Pancreas (tissue), 10 donors: Measurements from ENCODE around the gene DGKD. TPM values are rescaled to one million over a fixed set of nuclear protein-coding genes. Genes with fewer than 3 reads are reported as not detected.
"Not testable (repeated sequence)": the region's sequence is repeated elsewhere in the genome, so short reads cannot be mapped to it uniquely, and the experiment has no call there.

Experiments
- ATAC-seq, 4 donors: fragments of 200-7000 bp; cut with Tn5 transposase; one replicate each; pipeline versions ENCODE4 v1.8.0 to v1.9.1; 2020; ENCODE audit warnings: mild to moderate bottlenecking in 4 of 4, moderate library complexity in 4 of 4
- DNase-seq, 6 donors: peaks; one replicate each; pipeline ENCODE4 v3.0.0-alpha.2; 2020
- FAIRE-seq: peaks from 2 replicates; lab custom pipeline; 2012; peaks lifted over from hg19 to GRCh38; lab: Jason Lieb, UNC
- H3K27ac ChIP-seq, 4 donors: fragments of 200-600 bp; sonication (generic); 1 replicate in 3 of 4; 2 replicates in 1 of 4; pipeline versions ENCODE4 v1.5.0 to v1.8.0; 2020
- H3K27me3 ChIP-seq, 4 donors: fragments of 200-600 bp; one replicate each; pipeline ENCODE4 v1.8.0; 2021
- H3K36me3 ChIP-seq, 3 donors: fragments of 200-600 bp; sonication (generic) in 1 of 3; one replicate each; pipeline versions ENCODE4 v1.5.0 to v1.8.0; 2020 to 2021
- H3K4me1 ChIP-seq, 3 donors: fragments of 200-600 bp; one replicate each; pipeline ENCODE4 v1.8.0; 2021
- H3K4me3 ChIP-seq, 4 donors: fragments of 200-600 bp; sonication (generic) in 2 of 4; one replicate each; pipeline versions ENCODE4 v1.5.0 to v1.8.0; 2020 to 2021
- H3K9me3 ChIP-seq, 4 donors: fragments of 200-600 bp; one replicate each; pipeline ENCODE4 v1.8.0; 2021
- WGBS, 2 donors: extraction: QIAGEN DNeasy Blood & Tissue Kit; methylation state at CpG; one replicate each; pipeline ENCODE4 v1.1.7; 2013; 5-methylcytosine and 5-hydroxymethylcytosine counted together
- intact Hi-C, 3 donors: fragments of 100-400 bp; cut with DNase I; formaldehyde crosslinking; loops; one replicate each; pipeline versions ENCODE4 v1.11.1 to v1.14.2; 2022
- polyA plus RNA-seq, 2 donors: library from polyadenylated mRNA; stranded (reverse); fragments of 200-250 nt; gene quantifications; one replicate each; pipeline ENCODE4 v1.2.3, GENCODE V29; 2013
- total RNA-seq, 6 donors: library from RNA; stranded (reverse); fragmentation: NEBNext Ultra II Directional in 4 of 6; extraction: Animal tissue kit (Norgen Biotek cat#: 25700) in 4 of 6; gene quantifications; one replicate each; pipeline versions ENCODE4 v1.2.1 to v1.2.4, GENCODE V29; 2021 to 2023
- TF ChIP-seq, protein P1 (sequence below), 4 donors: fragments of 200-600 bp; sonication (generic) in 3 of 4; IDR thresholded peaks; one replicate each; pipeline versions ENCODE4 v1.5.0 to v1.8.0; 2021; ENCODE audit warnings: antibody characterized with exemption in 4 of 4
- donor health status: healthy with polysubstance abuse.
- donor health status: DM: no; HTN: no; CAD: no; lungs with moderate emphysema.
- donor health status: DM: no; HTN: no; CAD: no.
- donor health status: control.
- donor health status: control.
- donor health status: Bipolar disorder and iron deficiency.
- donor health status: DM: yes; HTN: yes; CAD: no.
- donor health status: DM: no; HTN: no; CAD: no.
- donor health status: DM: no; HTN: no; CAD: no.
- donor health status: DM: yes; HTN: yes; CAD: no.

The DGKD gene
- total and polyA plus RNA-seq, 8 donors: 6.7 to 16.3 (median 8.9) TPM

DNA sequence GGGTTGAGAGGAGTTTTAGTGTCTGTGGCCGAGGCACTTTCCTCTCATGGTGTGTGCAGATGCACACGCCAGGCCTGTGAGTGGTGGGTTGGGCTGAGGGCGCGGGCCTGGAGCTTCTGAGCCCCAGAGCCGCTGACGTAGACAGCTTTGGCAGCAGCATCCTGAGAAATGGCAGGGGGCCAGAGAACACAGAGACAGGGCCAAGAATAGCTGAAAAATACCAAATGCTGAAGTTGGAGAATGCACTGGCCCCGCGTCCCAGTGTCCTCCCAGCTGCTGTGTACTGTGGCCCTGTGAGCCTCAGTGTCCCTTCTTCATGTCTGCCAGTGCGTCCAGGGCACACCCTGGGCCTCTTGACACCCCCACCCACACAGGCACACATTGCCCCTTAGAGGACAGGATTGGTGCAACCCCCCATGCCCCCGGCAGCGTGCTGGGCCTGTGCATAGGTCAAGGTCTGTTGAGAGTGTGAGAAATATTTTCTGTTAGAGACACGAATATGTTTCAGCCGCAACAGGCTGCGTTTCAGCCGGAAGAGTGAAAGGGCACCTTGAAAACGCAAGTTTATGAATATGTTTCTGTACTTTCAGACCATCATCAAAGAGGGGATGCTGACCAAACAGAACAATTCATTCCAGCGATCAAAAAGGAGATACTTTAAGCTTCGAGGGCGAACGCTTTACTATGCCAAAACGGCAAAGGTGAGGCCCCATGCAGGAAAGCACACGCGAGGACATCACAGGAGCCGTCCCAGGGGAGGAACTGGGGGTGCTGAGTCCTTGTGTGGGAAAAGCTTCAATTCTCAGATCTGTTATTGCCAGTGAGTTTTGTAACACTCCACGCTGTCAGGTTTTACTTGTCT, 33.6 kb downstream of the DGKD start:
- peak; percentile 13 for FAIRE-seq
- Histone ChIP-seq H3K27ac (no peak overlapping the region), H3K9me3 (no peaks in the 10 kb centered on the region), H3K36me3 (no peaks in the 10 kb centered on the region), H3K4me1 (peaks cover 6 to 8% (median 7%) of the 10 kb centered on the region in 3 donors), H3K27me3 (no peaks in the 10 kb centered on the region), H3K4me3 (no peak overlapping the region)
- 27 to 32% methylated on average over 25 of the region's 25 CpGs for WGBS, 2 donors
- TF ChIP-seq, protein P1, sequence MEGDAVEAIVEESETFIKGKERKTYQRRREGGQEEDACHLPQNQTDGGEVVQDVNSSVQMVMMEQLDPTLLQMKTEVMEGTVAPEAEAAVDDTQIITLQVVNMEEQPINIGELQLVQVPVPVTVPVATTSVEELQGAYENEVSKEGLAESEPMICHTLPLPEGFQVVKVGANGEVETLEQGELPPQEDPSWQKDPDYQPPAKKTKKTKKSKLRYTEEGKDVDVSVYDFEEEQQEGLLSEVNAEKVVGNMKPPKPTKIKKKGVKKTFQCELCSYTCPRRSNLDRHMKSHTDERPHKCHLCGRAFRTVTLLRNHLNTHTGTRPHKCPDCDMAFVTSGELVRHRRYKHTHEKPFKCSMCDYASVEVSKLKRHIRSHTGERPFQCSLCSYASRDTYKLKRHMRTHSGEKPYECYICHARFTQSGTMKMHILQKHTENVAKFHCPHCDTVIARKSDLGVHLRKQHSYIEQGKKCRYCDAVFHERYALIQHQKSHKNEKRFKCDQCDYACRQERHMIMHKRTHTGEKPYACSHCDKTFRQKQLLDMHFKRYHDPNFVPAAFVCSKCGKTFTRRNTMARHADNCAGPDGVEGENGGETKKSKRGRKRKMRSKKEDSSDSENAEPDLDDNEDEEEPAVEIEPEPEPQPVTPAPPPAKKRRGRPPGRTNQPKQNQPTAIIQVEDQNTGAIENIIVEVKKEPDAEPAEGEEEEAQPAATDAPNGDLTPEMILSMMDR (IDR thresholded peaks at IDR 0.05): no peak
- intact Hi-C loops: no loop called here
- peak; percentile 74 to 92 (median 85) for DNase-seq
- peak; percentile 89 to 96 (median 91) for ATAC-seq

DNA sequence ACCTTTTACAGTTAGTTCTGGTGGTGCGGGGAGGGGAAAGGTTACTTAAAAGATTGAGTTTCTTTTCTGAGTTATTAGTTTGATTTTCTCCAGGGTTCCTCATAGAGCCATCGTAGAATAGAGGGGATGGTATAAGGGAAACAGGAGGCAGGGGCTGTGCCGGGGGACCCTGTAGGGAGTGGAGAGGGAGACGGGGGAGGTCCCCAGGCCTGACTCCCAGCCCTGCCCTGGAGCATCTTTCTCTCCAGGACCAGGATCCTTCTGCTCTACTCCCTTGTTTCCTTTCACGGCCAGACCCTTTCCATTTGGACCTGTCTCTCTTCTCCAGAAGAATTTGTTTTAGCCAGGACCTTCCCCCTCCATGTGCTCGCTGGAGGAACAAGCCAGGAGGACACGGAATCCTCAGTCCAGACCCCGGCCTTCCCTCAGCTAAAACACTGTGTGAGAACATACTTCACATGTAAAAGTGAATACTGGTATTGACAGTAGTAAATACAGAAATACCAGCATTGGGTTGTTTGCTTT, 35.4 kb downstream of the DGKD start:
- FAIRE-seq (no peak), ATAC-seq (no peak), DNase-seq (no peak)
- intact Hi-C loops: no loop called here
- WGBS, 2 donors: 94 to 98% methylated on average over 8 of the region's 8 CpGs
- H3K4me1 ChIP-seq: peaks cover 6 to 8% (median 7%) of the 10 kb centered on the region in 3 donors
- H3K9me3 ChIP-seq: no peaks in the 10 kb centered on the region
- H3K27ac ChIP-seq: no peak overlapping the region
- H3K36me3 ChIP-seq: no peaks in the 10 kb centered on the region
- H3K4me3 ChIP-seq: no peak overlapping the region
- TF ChIP-seq, protein P1 (IDR thresholded peaks at IDR 0.05): no peak
- no peaks in the 10 kb centered on the region for H3K27me3 ChIP-seq

DNA sequence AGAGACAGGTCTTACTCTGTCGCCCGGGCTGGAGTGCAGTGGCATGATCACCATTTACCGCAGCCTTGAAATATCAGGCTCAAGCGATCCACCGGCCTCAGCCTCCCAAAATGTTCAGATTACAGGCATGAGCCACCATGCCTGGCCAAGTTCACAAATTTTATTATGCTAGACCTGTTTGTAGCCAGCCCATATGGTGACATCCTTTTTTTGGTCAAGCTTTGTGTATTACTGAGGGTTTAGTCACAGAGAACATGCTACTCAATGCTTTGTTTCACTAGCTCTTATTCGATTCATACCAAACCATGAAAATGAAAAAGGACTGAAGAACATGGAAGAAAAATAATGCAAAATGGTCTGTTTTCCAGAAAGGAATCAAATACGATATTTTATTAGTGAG, 41.4 kb downstream of the DGKD start:
- no peaks in the 10 kb centered on the region for H3K4me1 ChIP-seq
- no peaks in the 10 kb centered on the region for H3K9me3 ChIP-seq
- WGBS, 2 donors: 89 to 97% methylated on average over 7 of the region's 7 CpGs
- FAIRE-seq (no peak), DNase-seq (no peak), ATAC-seq (no peak)
- no peak overlapping the region for H3K4me3 ChIP-seq
- intact Hi-C loops: no loop called here
- H3K27me3 ChIP-seq: no peaks in the 10 kb centered on the region
- TF ChIP-seq, protein P1 (IDR thresholded peaks at IDR 0.05): no peak
- H3K36me3 ChIP-seq: no peaks in the 10 kb centered on the region
- H3K27ac ChIP-seq: no peak overlapping the region

DNA sequence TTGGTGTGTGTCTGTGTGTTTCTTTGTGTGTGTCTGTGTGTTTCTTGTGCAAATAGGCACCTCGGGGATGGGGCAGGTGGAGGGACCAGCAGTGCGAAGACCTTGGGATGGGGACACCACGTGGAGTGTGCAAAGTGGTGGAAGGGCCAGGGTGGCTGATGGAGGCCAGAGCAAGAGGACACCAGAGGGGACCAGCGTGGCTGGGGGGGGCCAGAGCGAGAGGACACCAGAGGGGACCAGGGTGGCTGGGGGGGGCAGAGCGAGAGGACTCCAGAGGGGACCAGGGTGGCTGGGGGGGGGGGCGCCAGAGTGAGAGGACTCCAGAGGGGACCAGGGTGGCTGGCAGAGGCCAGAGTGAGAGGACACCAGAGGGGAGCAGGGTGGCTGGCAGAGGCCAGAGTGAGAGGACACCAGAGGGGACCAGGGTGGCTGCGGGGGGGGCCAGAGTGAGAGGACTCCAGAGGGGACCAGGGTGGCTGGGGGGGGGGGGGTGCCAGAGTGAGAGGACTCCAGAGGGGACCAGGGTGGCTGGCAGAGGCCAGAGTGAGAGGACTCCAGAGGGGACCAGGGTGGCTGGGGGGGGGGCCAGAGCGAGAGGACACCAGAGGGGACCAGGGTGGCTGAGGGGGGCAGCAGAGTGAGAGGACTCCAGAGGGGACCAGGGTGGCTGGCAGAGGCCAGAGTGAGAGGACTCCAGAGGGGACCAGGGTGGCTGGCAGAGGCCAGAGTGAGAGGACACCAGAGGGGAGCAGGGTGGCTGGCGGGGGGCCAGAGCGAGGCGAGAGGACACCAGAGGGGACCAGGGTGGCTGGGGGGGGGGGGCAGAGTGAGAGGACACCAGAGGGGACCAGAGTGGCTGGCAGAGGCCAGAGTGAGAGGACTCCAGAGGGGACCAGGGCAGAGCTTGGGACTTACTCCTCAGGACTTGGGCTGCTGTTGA, 42.7 kb downstream of the DGKD start:
- H3K27me3 ChIP-seq, H3K27ac ChIP-seq, FAIRE-seq, H3K4me3 ChIP-seq, H3K9me3 ChIP-seq, ATAC-seq, H3K36me3 ChIP-seq, intact Hi-C loops, DNase-seq, H3K4me1 ChIP-seq: not testable (repeated sequence)
- WGBS, 2 donors: 87 to 88% methylated on average over 11 to 12 of the region's 12 CpGs
